ENCODE measurements around the gene NPR2. TPM values are rescaled to one million over a fixed set of nuclear protein-coding genes. Genes with fewer than 3 reads are reported as not detected.
A peak's percentile ranks its signal among the peaks of the same experiment; 100 is the strongest.

NPR2 gene
- total and polyA plus RNA-seq, 2 of the 13 experiments (the other 11 are each of a cell fraction or from before 2014, with no cell fraction given), result 7.4 to 9.4 TPM

GRCh38 chr9:35826071-35826701, 34.8 kb downstream of the NPR2 start (continued):
- no peak for TF ChIP-seq PRMT3 (CRISPR knock-in tag; IDR thresholded peaks at IDR 0.05; ENCODE audit: borderline replicate concordance, low read depth)
- peak; percentile 57 for TF ChIP-seq ZNF781 (CRISPR knock-in tag; IDR thresholded peaks at IDR 0.05; ENCODE audit: borderline replicate concordance, not compliant biosample characterization)
- no peak for TF ChIP-seq ZIK1 (CRISPR knock-in tag; IDR thresholded peaks at IDR 0.05; ENCODE audit: borderline replicate concordance, low read depth)
- no peak for TF ChIP-seq RXRB (CRISPR knock-in tag; IDR thresholded peaks at IDR 0.05; ENCODE audit: borderline replicate concordance)
- no peak for TF ChIP-seq ZNF510 (CRISPR knock-in tag; IDR thresholded peaks at IDR 0.05; ENCODE audit: low read depth)
- TF ChIP-seq ZKSCAN8 (CRISPR knock-in tag; IDR thresholded peaks at IDR 0.05; ENCODE audit: borderline replicate concordance), result no peak
- TF ChIP-seq ZNF564 (CRISPR knock-in tag; IDR thresholded peaks at IDR 0.05), result peak; percentile 98
- no peak for TF ChIP-seq BATF2 (CRISPR knock-in tag; IDR thresholded peaks at IDR 0.05)
- TF ChIP-seq MTF2 (CRISPR knock-in tag; IDR thresholded peaks at IDR 0.05; ENCODE audit: borderline replicate concordance), result no peak
- TF ChIP-seq MEIS2 (CRISPR knock-in tag; IDR thresholded peaks at IDR 0.05), result no peak
- no peak for TF ChIP-seq ZNF713 (CRISPR knock-in tag; IDR thresholded peaks at IDR 0.05)
- TF ChIP-seq LCORL (IDR thresholded peaks at IDR 0.05), result no peak
- no peak; the same call in 1 of the 2 replicates for TF ChIP-seq LCORL (CRISPR knock-in tag; IDR thresholded peaks at IDR 0.05)
- TF ChIP-seq FIP1L1 (IDR thresholded peaks at IDR 0.05; ENCODE audit: borderline replicate concordance, insufficient read depth, low read depth, low read length), result no peak
- TF ChIP-seq ZNF703 (CRISPR knock-in tag; IDR thresholded peaks at IDR 0.05; ENCODE audit: borderline replicate concordance), result no peak
- TF ChIP-seq SIX1 (CRISPR knock-in tag; IDR thresholded peaks at IDR 0.05; ENCODE audit: borderline replicate concordance), result no peak
- no peak for TF ChIP-seq ZNF296 (CRISPR knock-in tag; conservative IDR thresholded peaks at IDR 0.05)
- TF ChIP-seq ZNF263 (CRISPR knock-in tag; IDR thresholded peaks at IDR 0.05), result no peak
- no peak for TF ChIP-seq SP140L (CRISPR knock-in tag; IDR thresholded peaks at IDR 0.05; ENCODE audit: borderline replicate concordance)
- TF ChIP-seq SAP130 (CRISPR knock-in tag; IDR thresholded peaks at IDR 0.05; ENCODE audit: low read depth), result 0 out of 2 replicates have a peak, but pooled peaks have one; percentile 21
- TF ChIP-seq ZSCAN30 (CRISPR knock-in tag; IDR thresholded peaks at IDR 0.05), result no peak
- TF ChIP-seq SNAPC5 (CRISPR knock-in tag; IDR thresholded peaks at IDR 0.05; ENCODE audit: borderline replicate concordance), result no peak
- TF ChIP-seq ZNF605 (CRISPR knock-in tag; IDR thresholded peaks at IDR 0.05), result no peak
- no peak for TF ChIP-seq ZNF451 (CRISPR knock-in tag; IDR thresholded peaks at IDR 0.05)
- no peak for TF ChIP-seq CBX2 (IDR thresholded peaks at IDR 0.05; ENCODE audit: low read depth, low read length)
- TF ChIP-seq CBX2 (CRISPR knock-in tag; IDR thresholded peaks at IDR 0.05; ENCODE audit: low read depth), result no peak
- TF ChIP-seq TAF1 (CRISPR knock-in tag; IDR thresholded peaks at IDR 0.05), result no peak
- no peak for TF ChIP-seq HNRNPUL1 (IDR thresholded peaks at IDR 0.05; ENCODE audit: low read depth, low read length)
- no peak for TF ChIP-seq U2AF2 (IDR thresholded peaks at IDR 0.05; ENCODE audit: low read depth, low read length)
- no peak for TF ChIP-seq ATM (IDR thresholded peaks at IDR 0.05; ENCODE audit: borderline replicate concordance)
- TF ChIP-seq ZNF205 (CRISPR knock-in tag; IDR thresholded peaks at IDR 0.05), result no peak
- no peak for TF ChIP-seq ARHGAP35 (CRISPR knock-in tag; IDR thresholded peaks at IDR 0.05; ENCODE audit: borderline replicate concordance)
- no peak for TF ChIP-seq SP1 (IDR thresholded peaks at IDR 0.05)
- TF ChIP-seq SP1 (CRISPR knock-in tag; IDR thresholded peaks at IDR 0.05), result no peak
